Activated naive CD4-positive, alpha-beta T cell treated with anti-CD3 and anti-CD28 coated beads, Interleukin-2, amount 10 ng/mL, durations not matched to agents 7 days and 5 days (primary cell): ENCODE measurements around the gene TNFSF11.

Source experiments
- CTCF ChIA-PET: fragments of 350-600 bp; sonication (Branson Sonifier 250); formaldehyde crosslinking; loops from one replicate; lab custom pipeline; 2021; ENCODE audit warnings: antibody characterized with exemption; lab: Charles Lee
- DNase-seq: peaks from one replicate; pipeline ENCODE4 v3.0.0-alpha.2; 2020
- H3K27ac Mint-ChIP-seq: one replicate; pipeline ENCODE4 v1.8.0; 2021; ENCODE audit warnings: mild to moderate bottlenecking, moderate library complexity, mixed read lengths
- H3K27me3 Mint-ChIP-seq: one replicate; pipeline ENCODE4 v1.8.0; 2021; ENCODE audit warnings: mild to moderate bottlenecking, mixed read lengths
- H3K36me3 Mint-ChIP-seq: one replicate; pipeline ENCODE4 v1.8.0; 2021; ENCODE audit warnings: mixed read lengths
- H3K4me1 Mint-ChIP-seq: one replicate; pipeline ENCODE4 v1.8.0; 2021; ENCODE audit warnings: mixed read lengths
- H3K4me3 Mint-ChIP-seq: one replicate; pipeline ENCODE4 v1.8.0; 2021; ENCODE audit warnings: mild to moderate bottlenecking, moderate library complexity, mixed read lengths
- H3K9me3 Mint-ChIP-seq: one replicate; pipeline ENCODE4 v1.8.0; 2021; ENCODE audit warnings: mixed read lengths

Gene TNFSF11

GRCh38 chr13:42575938-42576337, 2.0 kb downstream of the TNFSF11 start:
- H3K36me3 Mint-ChIP-seq: no peaks in the 10 kb centered on the region
- CTCF ChIA-PET: interaction anchor here (1.6 kb wide), 1 partner anchor 19 kb away, joined by 4 read pairs; no protein-coding TSS in a partner anchor
- DNase-seq: no peak
- H3K4me1 Mint-ChIP-seq: peaks cover 17% of the 10 kb centered on the region
- peaks cover 50% of the 10 kb centered on the region for H3K27me3 Mint-ChIP-seq
- H3K9me3 Mint-ChIP-seq: peaks cover 2% of the 10 kb centered on the region
- H3K27ac Mint-ChIP-seq: no peak overlapping the region
- no peak overlapping the region for H3K4me3 Mint-ChIP-seq

- CTCF ChIA-PET: interaction anchor here (1.6 kb wide), 1 partner anchor 18 kb away, joined by 4 read pairs; no protein-coding TSS in a partner anchor
- no peak for DNase-seq
- Mint-ChIP-seq H3K9me3 (no peaks in the 10 kb centered on the region), H3K36me3 (no peaks in the 10 kb centered on the region), H3K4me1 (peaks cover 17% of the 10 kb centered on the region), H3K27me3 (peaks cover 47% of the 10 kb centered on the region), H3K27ac (no peak overlapping the region), H3K4me3 (no peak overlapping the region)
Measured at GRCh38 chr13:42577538-42577937, 3.6 kb downstream of the TNFSF11 start.

- CTCF ChIA-PET: no interaction called here
- H3K27me3 Mint-ChIP-seq: peaks cover 24% of the 10 kb centered on the region
Measured at GRCh38 chr13:42580644-42581043, 6.7 kb downstream of the TNFSF11 start.

GRCh38 chr13:42581427-42581826, 7.5 kb downstream of the TNFSF11 start:
- H3K36me3 Mint-ChIP-seq: no peaks in the 10 kb centered on the region
- peaks cover 18% of the 10 kb centered on the region for H3K27me3 Mint-ChIP-seq
- H3K4me3 Mint-ChIP-seq: no peak overlapping the region
- no peaks in the 10 kb centered on the region for H3K4me1 Mint-ChIP-seq
- H3K27ac Mint-ChIP-seq: no peak overlapping the region
- no peaks in the 10 kb centered on the region for H3K9me3 Mint-ChIP-seq
- CTCF ChIA-PET: interaction anchor here (1.4 kb wide), 1 partner anchor 12 kb away, joined by 3 read pairs; no protein-coding TSS in a partner anchor
- DNase-seq: no peak

More at GRCh38 chr13:42580644-42581043, 6.7 kb downstream of the TNFSF11 start:
- Mint-ChIP-seq H3K4me3 (no peak overlapping the region), H3K4me1 (peaks cover 2% of the 10 kb centered on the region), H3K9me3 (no peaks in the 10 kb centered on the region), H3K36me3 (no peaks in the 10 kb centered on the region), H3K27ac (no peak overlapping the region)
- no peak for DNase-seq

- CTCF ChIA-PET: interaction anchor here (1.1 kb wide), 1 partner anchor 257 kb away, joined by 3 read pairs; no protein-coding TSS in a partner anchor
- Mint-ChIP-seq H3K27me3 (peaks cover 28% of the 10 kb centered on the region), H3K4me3 (no peak overlapping the region), H3K9me3 (no peaks in the 10 kb centered on the region), H3K36me3 (no peaks in the 10 kb centered on the region), H3K4me1 (no peaks in the 10 kb centered on the region), H3K27ac (no peak overlapping the region)
- no peak for DNase-seq
Measured at GRCh38 chr13:42591602-42592001, 17.6 kb downstream of the TNFSF11 start.

GRCh38 chr13:42592915-42593900, 19.3 kb downstream of the TNFSF11 start:
- H3K27me3 Mint-ChIP-seq: peaks cover 34% of the 10 kb centered on the region
- H3K4me3 Mint-ChIP-seq: no peak overlapping the region
- H3K4me1 Mint-ChIP-seq: no peaks in the 10 kb centered on the region
- no peaks in the 10 kb centered on the region for H3K36me3 Mint-ChIP-seq
- H3K27ac Mint-ChIP-seq: no peak overlapping the region
- no peak for DNase-seq
- no peaks in the 10 kb centered on the region for H3K9me3 Mint-ChIP-seq
- CTCF ChIA-PET: interaction anchor here (1.0 kb wide), 2 partner anchors 11 to 259 kb away, joined by 3 to 4 read pairs; no protein-coding TSS in a partner anchor

- Mint-ChIP-seq H3K36me3 (no peaks in the 10 kb centered on the region), H3K27me3 (peaks cover 31% of the 10 kb centered on the region), H3K27ac (no peak overlapping the region), H3K4me3 (no peak overlapping the region), H3K9me3 (no peaks in the 10 kb centered on the region), H3K4me1 (no peaks in the 10 kb centered on the region)
- DNase-seq: peak; percentile 61
- CTCF ChIA-PET: interaction anchor here (0.8 to 1.9 kb wide), 11 partner anchors 10 to 1210 kb away, joined by 3 to 11 read pairs (median 3); no protein-coding TSS in a partner anchor
Measured at GRCh38 chr13:42594481-42595252, 20.7 kb downstream of the TNFSF11 start.

GRCh38 chr13:42595253-42595571, 21.3 kb downstream of the TNFSF11 start:
- Mint-ChIP-seq H3K27ac (no peak overlapping the region), H3K36me3 (no peaks in the 10 kb centered on the region), H3K4me1 (no peaks in the 10 kb centered on the region), H3K27me3 (peaks cover 30% of the 10 kb centered on the region), H3K9me3 (no peaks in the 10 kb centered on the region), H3K4me3 (no peak overlapping the region)
- CTCF ChIA-PET: interaction anchor here (0.8 to 1.9 kb wide), 11 partner anchors 9 to 1209 kb away, joined by 3 to 11 read pairs (median 3); no protein-coding TSS in a partner anchor
- DNase-seq: no peak

GRCh38 chr13:42597505-42597904, 23.6 kb downstream of the TNFSF11 start:
- no peak overlapping the region for H3K4me3 Mint-ChIP-seq
- H3K36me3 Mint-ChIP-seq: no peaks in the 10 kb centered on the region
- no peaks in the 10 kb centered on the region for H3K4me1 Mint-ChIP-seq
- no peak for DNase-seq
- peaks cover 30% of the 10 kb centered on the region for H3K27me3 Mint-ChIP-seq
- H3K27ac Mint-ChIP-seq: no peak overlapping the region
- CTCF ChIA-PET: interaction anchor here (0.6 to 2.4 kb wide), 4 partner anchors 11 to 376 kb away, joined by 3 to 7 read pairs (median 4); no protein-coding TSS in a partner anchor
- no peaks in the 10 kb centered on the region for H3K9me3 Mint-ChIP-seq

- H3K27me3 Mint-ChIP-seq: peaks cover 17% of the 10 kb centered on the region
- no peak overlapping the region for H3K4me3 Mint-ChIP-seq
- H3K9me3 Mint-ChIP-seq: no peaks in the 10 kb centered on the region
- H3K4me1 Mint-ChIP-seq: no peaks in the 10 kb centered on the region
- H3K27ac Mint-ChIP-seq: no peak overlapping the region
- CTCF ChIA-PET: no interaction called here
- H3K36me3 Mint-ChIP-seq: no peaks in the 10 kb centered on the region
- DNase-seq: no peak
Measured at GRCh38 chr13:42600943-42601342, 27.0 kb downstream of the TNFSF11 start.

GRCh38 chr13:42602906-42603305, 29.0 kb downstream of the TNFSF11 start:
- no peak overlapping the region for H3K4me3 Mint-ChIP-seq
- no peak overlapping the region for H3K27ac Mint-ChIP-seq
- CTCF ChIA-PET: no interaction called here
- DNase-seq: no peak
- no peaks in the 10 kb centered on the region for H3K36me3 Mint-ChIP-seq
- peaks cover 7% of the 10 kb centered on the region for H3K27me3 Mint-ChIP-seq
- H3K4me1 Mint-ChIP-seq: no peaks in the 10 kb centered on the region
- H3K9me3 Mint-ChIP-seq: no peaks in the 10 kb centered on the region

GRCh38 chr13:42603571-42603970, 29.6 kb downstream of the TNFSF11 start:
- Mint-ChIP-seq H3K36me3 (no peaks in the 10 kb centered on the region), H3K27me3 (peaks cover 3% of the 10 kb centered on the region), H3K27ac (no peak overlapping the region), H3K9me3 (no peaks in the 10 kb centered on the region), H3K4me3 (no peak overlapping the region), H3K4me1 (no peaks in the 10 kb centered on the region)
- CTCF ChIA-PET: no interaction called here
- DNase-seq: no peak

GRCh38 chr13:42607546-42607945, 33.6 kb downstream of the TNFSF11 start:
- no peaks in the 10 kb centered on the region for H3K4me1 Mint-ChIP-seq
- no peak overlapping the region for H3K27ac Mint-ChIP-seq
- peaks cover 7% of the 10 kb centered on the region for H3K27me3 Mint-ChIP-seq
- H3K9me3 Mint-ChIP-seq: no peaks in the 10 kb centered on the region
- DNase-seq: no peak
- H3K4me3 Mint-ChIP-seq: no peak overlapping the region
- H3K36me3 Mint-ChIP-seq: no peaks in the 10 kb centered on the region
- CTCF ChIA-PET: no interaction called here

- H3K27me3 Mint-ChIP-seq: peaks cover 7% of the 10 kb centered on the region
- no peak overlapping the region for H3K27ac Mint-ChIP-seq
- no peaks in the 10 kb centered on the region for H3K4me1 Mint-ChIP-seq
- no peaks in the 10 kb centered on the region for H3K36me3 Mint-ChIP-seq
- no peaks in the 10 kb centered on the region for H3K9me3 Mint-ChIP-seq
- no peak for DNase-seq
- CTCF ChIA-PET: no interaction called here
- no peak overlapping the region for H3K4me3 Mint-ChIP-seq
Measured at GRCh38 chr13:42610649-42611048, 36.7 kb downstream of the TNFSF11 start.
